Liver (tissue), 9 donors: Measurements from ENCODE around the gene STARD3NL. TPM values are rescaled to one million over a fixed set of nuclear protein-coding genes. Genes with fewer than 3 reads are reported as not detected.

Experiments
- DNase-seq: peaks from one replicate; pipeline ENCODE4 v3.0.0-alpha.2; 2017; ENCODE audit warnings: low spot score
- H3K27ac ChIP-seq, 2 donors: one replicate each; pipeline ENCODE4 v1.7.0; 2013; ENCODE audit warnings: inconsistent platforms in 2 of 2, low read length in 2 of 2, control low read depth in 1 of 2, low read depth in 1 of 2, mild to moderate bottlenecking in 1 of 2
- H3K27me3 ChIP-seq, 4 donors: one replicate each; pipeline versions ENCODE4 v1.6.1 to v1.7.0; 2013; ENCODE audit warnings: low read length in 3 of 4, inconsistent platforms in 1 of 4, mild to moderate bottlenecking in 1 of 4, moderate library complexity in 1 of 4; ENCODE audit not compliant: control insufficient read depth in 4 of 4, insufficient read depth in 4 of 4
- H3K36me3 ChIP-seq, 4 donors: one replicate each; pipeline versions ENCODE4 v1.6.1 to v1.7.0; 2013; ENCODE audit warnings: low read length in 3 of 4, mild to moderate bottlenecking in 3 of 4, low read depth in 1 of 4, moderate library complexity in 1 of 4; ENCODE audit not compliant: control insufficient read depth in 4 of 4, insufficient read depth in 3 of 4
- H3K4me1 ChIP-seq, 4 donors: one replicate each; pipeline versions ENCODE4 v1.6.1 to v1.7.0; 2013; ENCODE audit warnings: low read length in 3 of 4, mild to moderate bottlenecking in 3 of 4, moderate library complexity in 1 of 4; ENCODE audit not compliant: control insufficient read depth in 4 of 4, insufficient read depth in 4 of 4
- H3K4me3 ChIP-seq, 3 donors: one replicate each; pipeline versions ENCODE4 v1.6.1 to v1.7.0; 2013; ENCODE audit warnings: low read length in 3 of 3, control low read depth in 1 of 3, low read depth in 1 of 3, mild to moderate bottlenecking in 1 of 3
- H3K9ac ChIP-seq, 2 donors: one replicate each; pipeline ENCODE4 v1.7.0; 2013; ENCODE audit warnings: low read length in 2 of 2, mild to moderate bottlenecking in 2 of 2, moderate library complexity in 2 of 2, control low read depth in 1 of 2, low read depth in 1 of 2
- H3K9me3 ChIP-seq, 4 donors: one replicate each; pipeline versions ENCODE4 v1.6.1 to v1.7.0; 2013; ENCODE audit warnings: low read length in 3 of 4; ENCODE audit not compliant: control insufficient read depth in 4 of 4
- EGR1 ChIP-seq, 2 donors: IDR thresholded peaks; 2 replicates each; pipeline ENCODE4 v1.6.1; 2016 to 2018; ENCODE audit warnings: antibody characterized with exemption in 2 of 2, low read depth in 2 of 2
- FOXA1 ChIP-seq: IDR thresholded peaks from 2 replicates; pipeline ENCODE4 v1.6.1; 2016; ENCODE audit warnings: antibody characterized with exemption
- FOXA2 ChIP-seq: IDR thresholded peaks from 2 replicates; pipeline ENCODE4 v1.6.1; 2016; ENCODE audit warnings: antibody characterized with exemption
- GABPA ChIP-seq, 2 donors: IDR thresholded peaks in 1 of 2; conservative IDR thresholded peaks in 1 of 2; 2 replicates each; pipeline ENCODE4 v1.6.1; 2016; ENCODE audit warnings: antibody characterized with exemption in 2 of 2, mild to moderate bottlenecking in 1 of 2, moderate library complexity in 1 of 2
- HNF4A ChIP-seq, 2 donors: conservative IDR thresholded peaks; 2 replicates each; pipeline ENCODE4 v1.6.1; 2016; ENCODE audit warnings: antibody characterized with exemption in 2 of 2, mild to moderate bottlenecking in 2 of 2
- HNF4G ChIP-seq: IDR thresholded peaks from 2 replicates; pipeline ENCODE4 v1.6.1; 2016; ENCODE audit warnings: antibody characterized with exemption
- JUND ChIP-seq, 2 donors: IDR thresholded peaks; 2 replicates each; pipeline ENCODE4 v1.6.1; 2016; ENCODE audit warnings: antibody characterized with exemption in 2 of 2
- NR2F2 ChIP-seq: IDR thresholded peaks from 2 replicates; pipeline ENCODE4 v1.6.1; 2016; ENCODE audit warnings: antibody characterized with exemption
- RAD21 ChIP-seq, 2 donors: IDR thresholded peaks; 2 replicates each; pipeline ENCODE4 v1.6.1; 2016; ENCODE audit warnings: antibody characterized with exemption in 2 of 2, mild to moderate bottlenecking in 2 of 2
- RXRA ChIP-seq, 2 donors: IDR thresholded peaks; 2 replicates each; pipeline ENCODE4 v1.6.1; 2017 to 2018; ENCODE audit warnings: antibody characterized with exemption in 2 of 2, mild to moderate bottlenecking in 1 of 2
- SP1 ChIP-seq: IDR thresholded peaks from 2 replicates; pipeline ENCODE4 v1.6.1; 2018; ENCODE audit warnings: antibody characterized with exemption, mild to moderate bottlenecking
- TAF1 ChIP-seq: conservative IDR thresholded peaks from 2 replicates; pipeline ENCODE4 v1.6.1; 2016; ENCODE audit warnings: antibody characterized with exemption, mild to moderate bottlenecking
- YY1 ChIP-seq: IDR thresholded peaks from 2 replicates; pipeline ENCODE4 v1.6.1; 2016; ENCODE audit warnings: antibody characterized with exemption, mild to moderate bottlenecking
- WGBS: extraction: QIAGEN DNeasy Blood & Tissue Kit; methylation state at CpG from one replicate; pipeline ENCODE4 v1.1.7; 2013; 5-methylcytosine and 5-hydroxymethylcytosine counted together
- polyA plus RNA-seq, 2 donors: library from polyadenylated mRNA; stranded (reverse) in 1 of 2; unstranded in 1 of 2; fragments of 200-250 nt in 1 of 2; fragments of >200 nt in 1 of 2; fragmentation: Nextera tagmentation in 1 of 2; extraction: Ambion mirVana in 1 of 2; gene quantifications; one replicate each; pipeline versions ENCODE4 v1.2.1 to v1.2.3, GENCODE V29; 2013 to 2015
- total RNA-seq, 2 donors: library from RNA; depleted of rRNA; stranded (reverse); fragments of >200 nt; gene quantifications; one replicate each; pipeline ENCODE4 v1.2.3, GENCODE V29; 2014
- TF ChIP-seq, protein P1 (sequence below): IDR thresholded peaks from 2 replicates; pipeline ENCODE4 v1.6.1; 2016; ENCODE audit warnings: antibody characterized with exemption, mild to moderate bottlenecking
- TF ChIP-seq, protein P2 (sequence below): IDR thresholded peaks from 2 replicates; pipeline ENCODE4 v1.6.1; 2016; ENCODE audit warnings: antibody characterized with exemption
- TF ChIP-seq, protein P3 (sequence below): IDR thresholded peaks from 2 replicates; pipeline ENCODE4 v1.6.1; 2016; ENCODE audit warnings: antibody characterized with exemption
- TF ChIP-seq, protein P4 (sequence below): fragments of 150-350 bp; IDR thresholded peaks from 2 replicates; pipeline ENCODE4 v1.5.1; 2017; ENCODE audit warnings: improper control_type of control experiment, low read depth, low read length; ENCODE audit not compliant: missing input control
- TF ChIP-seq, protein P5 (sequence below): IDR thresholded peaks from 2 replicates; pipeline ENCODE4 v1.6.1; 2016; ENCODE audit warnings: antibody characterized with exemption
- donor health status: healthy.
- donor health status: healthy.
- donor health status: healthy.
- donor health status: healthy.
- donor health status: healthy.

Gene STARD3NL
- total and polyA plus RNA-seq, 4 donors = 9.1 to 25.1 (median 10.2) TPM

DNA sequence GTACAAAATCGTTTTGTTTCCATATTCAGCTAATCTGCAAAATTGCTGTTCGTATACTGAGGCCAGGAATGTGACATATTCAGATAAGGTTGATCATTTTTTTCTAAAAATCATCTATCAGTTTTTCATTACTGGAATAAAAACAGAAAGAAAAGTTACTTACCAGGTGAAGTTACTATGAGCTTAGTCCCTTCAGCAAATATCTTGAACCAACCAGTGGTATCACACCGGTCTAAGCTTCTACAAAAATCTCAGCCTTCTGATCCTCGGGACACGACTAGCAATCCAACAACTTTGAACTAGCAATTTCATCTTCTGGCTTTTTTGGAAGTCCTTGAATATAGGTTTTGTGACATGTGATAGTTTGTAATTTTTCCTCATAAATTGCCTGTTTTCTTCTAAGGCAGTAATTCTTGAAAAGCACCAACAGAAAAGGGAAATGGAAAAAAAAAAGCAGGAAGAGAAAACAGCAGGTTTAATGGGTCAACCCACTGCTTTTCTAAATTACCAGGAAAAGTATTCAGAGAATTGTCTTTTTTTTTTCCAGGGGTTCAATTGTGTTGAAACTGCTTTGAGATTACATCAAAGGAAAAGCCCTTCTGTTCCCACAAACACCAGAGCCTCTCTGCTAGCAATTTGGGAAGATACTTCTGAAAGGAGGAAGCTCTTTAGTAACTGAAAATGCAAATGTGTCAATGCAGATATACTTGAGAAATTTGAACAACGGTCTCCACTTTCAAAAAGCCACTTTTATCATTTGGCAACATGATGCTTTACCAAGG lies 98.2 kb downstream of the STARD3NL start:
- no peaks in the 10 kb centered on the region for H3K4me1 ChIP-seq
- H3K9ac ChIP-seq = no peak overlapping the region
- no peaks in the 10 kb centered on the region for H3K36me3 ChIP-seq
- TF ChIP-seq EGR1 (IDR thresholded peaks at IDR 0.05; ENCODE audit: low read depth in 2 of 2) (no peak), HNF4A (conservative IDR thresholded peaks at IDR 0.05) (no peak), SP1 (no peak), FOXA1 (no peak), NR2F2 (no peak), YY1 (no peak), JUND (IDR thresholded peaks at IDR 0.05) (no peak), HNF4G (no peak), RAD21 (IDR thresholded peaks at IDR 0.05) (no peak), GABPA (IDR thresholded peaks at IDR 0.05 in 1 of 2, conservative IDR thresholded peaks at IDR 0.05 in 1 of 2) (no peak), TAF1 (no peak), RXRA (IDR thresholded peaks at IDR 0.05) (no peak), FOXA2 (no peak)
- TF ChIP-seq, protein P1, sequence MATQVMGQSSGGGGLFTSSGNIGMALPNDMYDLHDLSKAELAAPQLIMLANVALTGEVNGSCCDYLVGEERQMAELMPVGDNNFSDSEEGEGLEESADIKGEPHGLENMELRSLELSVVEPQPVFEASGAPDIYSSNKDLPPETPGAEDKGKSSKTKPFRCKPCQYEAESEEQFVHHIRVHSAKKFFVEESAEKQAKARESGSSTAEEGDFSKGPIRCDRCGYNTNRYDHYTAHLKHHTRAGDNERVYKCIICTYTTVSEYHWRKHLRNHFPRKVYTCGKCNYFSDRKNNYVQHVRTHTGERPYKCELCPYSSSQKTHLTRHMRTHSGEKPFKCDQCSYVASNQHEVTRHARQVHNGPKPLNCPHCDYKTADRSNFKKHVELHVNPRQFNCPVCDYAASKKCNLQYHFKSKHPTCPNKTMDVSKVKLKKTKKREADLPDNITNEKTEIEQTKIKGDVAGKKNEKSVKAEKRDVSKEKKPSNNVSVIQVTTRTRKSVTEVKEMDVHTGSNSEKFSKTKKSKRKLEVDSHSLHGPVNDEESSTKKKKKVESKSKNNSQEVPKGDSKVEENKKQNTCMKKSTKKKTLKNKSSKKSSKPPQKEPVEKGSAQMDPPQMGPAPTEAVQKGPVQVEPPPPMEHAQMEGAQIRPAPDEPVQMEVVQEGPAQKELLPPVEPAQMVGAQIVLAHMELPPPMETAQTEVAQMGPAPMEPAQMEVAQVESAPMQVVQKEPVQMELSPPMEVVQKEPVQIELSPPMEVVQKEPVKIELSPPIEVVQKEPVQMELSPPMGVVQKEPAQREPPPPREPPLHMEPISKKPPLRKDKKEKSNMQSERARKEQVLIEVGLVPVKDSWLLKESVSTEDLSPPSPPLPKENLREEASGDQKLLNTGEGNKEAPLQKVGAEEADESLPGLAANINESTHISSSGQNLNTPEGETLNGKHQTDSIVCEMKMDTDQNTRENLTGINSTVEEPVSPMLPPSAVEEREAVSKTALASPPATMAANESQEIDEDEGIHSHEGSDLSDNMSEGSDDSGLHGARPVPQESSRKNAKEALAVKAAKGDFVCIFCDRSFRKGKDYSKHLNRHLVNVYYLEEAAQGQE = no peak
- TF ChIP-seq, protein P2, sequence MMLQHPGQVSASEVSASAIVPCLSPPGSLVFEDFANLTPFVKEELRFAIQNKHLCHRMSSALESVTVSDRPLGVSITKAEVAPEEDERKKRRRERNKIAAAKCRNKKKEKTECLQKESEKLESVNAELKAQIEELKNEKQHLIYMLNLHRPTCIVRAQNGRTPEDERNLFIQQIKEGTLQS = no peak
- TF ChIP-seq, protein P3, sequence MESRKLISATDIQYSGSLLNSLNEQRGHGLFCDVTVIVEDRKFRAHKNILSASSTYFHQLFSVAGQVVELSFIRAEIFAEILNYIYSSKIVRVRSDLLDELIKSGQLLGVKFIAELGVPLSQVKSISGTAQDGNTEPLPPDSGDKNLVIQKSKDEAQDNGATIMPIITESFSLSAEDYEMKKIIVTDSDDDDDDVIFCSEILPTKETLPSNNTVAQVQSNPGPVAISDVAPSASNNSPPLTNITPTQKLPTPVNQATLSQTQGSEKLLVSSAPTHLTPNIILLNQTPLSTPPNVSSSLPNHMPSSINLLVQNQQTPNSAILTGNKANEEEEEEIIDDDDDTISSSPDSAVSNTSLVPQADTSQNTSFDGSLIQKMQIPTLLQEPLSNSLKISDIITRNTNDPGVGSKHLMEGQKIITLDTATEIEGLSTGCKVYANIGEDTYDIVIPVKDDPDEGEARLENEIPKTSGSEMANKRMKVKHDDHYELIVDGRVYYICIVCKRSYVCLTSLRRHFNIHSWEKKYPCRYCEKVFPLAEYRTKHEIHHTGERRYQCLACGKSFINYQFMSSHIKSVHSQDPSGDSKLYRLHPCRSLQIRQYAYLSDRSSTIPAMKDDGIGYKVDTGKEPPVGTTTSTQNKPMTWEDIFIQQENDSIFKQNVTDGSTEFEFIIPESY = no peak
- TF ChIP-seq, protein P4, sequence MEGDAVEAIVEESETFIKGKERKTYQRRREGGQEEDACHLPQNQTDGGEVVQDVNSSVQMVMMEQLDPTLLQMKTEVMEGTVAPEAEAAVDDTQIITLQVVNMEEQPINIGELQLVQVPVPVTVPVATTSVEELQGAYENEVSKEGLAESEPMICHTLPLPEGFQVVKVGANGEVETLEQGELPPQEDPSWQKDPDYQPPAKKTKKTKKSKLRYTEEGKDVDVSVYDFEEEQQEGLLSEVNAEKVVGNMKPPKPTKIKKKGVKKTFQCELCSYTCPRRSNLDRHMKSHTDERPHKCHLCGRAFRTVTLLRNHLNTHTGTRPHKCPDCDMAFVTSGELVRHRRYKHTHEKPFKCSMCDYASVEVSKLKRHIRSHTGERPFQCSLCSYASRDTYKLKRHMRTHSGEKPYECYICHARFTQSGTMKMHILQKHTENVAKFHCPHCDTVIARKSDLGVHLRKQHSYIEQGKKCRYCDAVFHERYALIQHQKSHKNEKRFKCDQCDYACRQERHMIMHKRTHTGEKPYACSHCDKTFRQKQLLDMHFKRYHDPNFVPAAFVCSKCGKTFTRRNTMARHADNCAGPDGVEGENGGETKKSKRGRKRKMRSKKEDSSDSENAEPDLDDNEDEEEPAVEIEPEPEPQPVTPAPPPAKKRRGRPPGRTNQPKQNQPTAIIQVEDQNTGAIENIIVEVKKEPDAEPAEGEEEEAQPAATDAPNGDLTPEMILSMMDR = no peak
- TF ChIP-seq, protein P5, sequence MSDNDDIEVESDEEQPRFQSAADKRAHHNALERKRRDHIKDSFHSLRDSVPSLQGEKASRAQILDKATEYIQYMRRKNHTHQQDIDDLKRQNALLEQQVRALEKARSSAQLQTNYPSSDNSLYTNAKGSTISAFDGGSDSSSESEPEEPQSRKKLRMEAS = no peak
- H3K4me3 ChIP-seq = no peak overlapping the region
- no peaks in the 10 kb centered on the region for H3K9me3 ChIP-seq
- no peak for DNase-seq
- 63% methylated on average over 6 of the region's 6 CpGs for WGBS
- no peak overlapping the region for H3K27ac ChIP-seq
- no peaks in the 10 kb centered on the region for H3K27me3 ChIP-seq
